Measurements from ENCODE around the gene TEPSIN. TPM values are rescaled to one million over a fixed set of nuclear protein-coding genes. Genes with fewer than 3 reads are reported as not detected.
A peak's percentile ranks its signal among the peaks of the same experiment; 100 is the strongest.
"Not testable (repeated sequence)": the region's sequence is repeated elsewhere in the genome, so short reads cannot be mapped to it uniquely, and the experiment has no call there.

The TEPSIN gene
- total RNA-seq, 2 experiments from 2014 or later, result 71.1 to 78.8 TPM

DNA sequence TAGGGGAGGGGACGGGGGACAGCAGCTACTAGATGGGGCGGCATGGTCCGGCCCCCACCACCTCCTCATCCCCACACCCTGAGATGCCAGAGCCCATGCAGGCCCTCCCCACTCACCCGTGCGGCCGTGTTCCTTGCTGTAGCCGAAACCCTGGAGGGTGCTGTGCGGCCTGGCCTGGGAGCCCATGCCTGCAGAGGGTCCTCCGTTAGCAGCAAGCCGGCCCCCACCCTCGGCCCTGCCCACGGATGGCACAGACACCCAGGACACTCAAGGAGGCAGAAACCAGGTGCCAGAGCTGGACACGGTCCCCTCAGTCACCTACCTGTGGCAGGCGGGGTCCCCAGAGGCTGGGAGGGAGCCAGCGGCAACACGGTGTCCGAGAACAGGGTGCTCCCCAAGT lies 5.5 kb downstream of the TEPSIN start:
- no peak for DNase-seq
- Mint-ChIP-seq H3K27ac (no peak overlapping the region), H3K9me3 (no peaks in the 10 kb centered on the region), H3K4me3 (no peak overlapping the region), H3K36me3 (peaks cover 12% of the 10 kb centered on the region), H3K27me3 (no peaks in the 10 kb centered on the region), H3K4me1 (peaks cover 15% of the 10 kb centered on the region)
- no peak for ATAC-seq (ENCODE audit: low read depth)
- POLR2A ChIA-PET, result no interaction called here

DNA sequence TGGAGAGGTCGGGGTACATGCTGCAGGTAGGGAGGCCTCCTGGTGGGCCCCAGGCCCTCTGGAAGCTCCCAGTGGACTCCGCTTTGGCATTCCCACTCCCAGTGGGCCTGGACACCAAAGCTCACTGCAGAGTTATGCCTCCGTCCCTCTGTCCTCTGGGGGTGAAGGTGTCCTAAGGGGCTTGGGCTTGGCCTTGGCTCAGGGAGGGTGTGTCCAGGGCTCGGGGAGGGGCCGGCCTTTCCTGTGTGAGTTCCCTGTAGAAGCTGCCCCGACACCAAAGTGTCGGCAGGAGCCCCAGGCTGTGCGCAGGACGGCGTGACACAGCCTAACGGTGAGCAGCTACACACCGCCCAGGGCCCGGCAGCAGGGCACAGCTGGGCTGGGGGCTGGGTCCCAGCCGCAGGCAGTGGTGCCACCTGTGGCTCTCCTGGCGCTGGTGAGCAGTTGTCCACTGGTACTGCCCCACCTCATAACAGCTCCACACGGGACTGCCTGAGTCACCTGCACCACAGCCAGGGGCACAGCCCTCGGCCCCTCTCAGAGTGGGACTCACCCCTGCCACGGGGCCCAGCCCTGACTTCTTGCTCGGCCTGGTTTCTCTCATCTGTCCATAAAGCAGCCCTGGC lies 6.1 kb downstream of the TEPSIN start:
- POLR2A ChIA-PET, result interaction anchor here (1.2 kb wide), 1 partner anchor 10 kb away, joined by 5 read pairs; the partner anchor contains the start of gene CEP131
- ATAC-seq (ENCODE audit: low read depth), result no peak
- no peak for DNase-seq
- Mint-ChIP-seq H3K4me1 (peaks cover 11% of the 10 kb centered on the region), H3K27ac (no peak overlapping the region), H3K4me3 (no peak overlapping the region), H3K27me3 (no peaks in the 10 kb centered on the region), H3K36me3 (peaks cover 14% of the 10 kb centered on the region), H3K9me3 (no peaks in the 10 kb centered on the region)

DNA sequence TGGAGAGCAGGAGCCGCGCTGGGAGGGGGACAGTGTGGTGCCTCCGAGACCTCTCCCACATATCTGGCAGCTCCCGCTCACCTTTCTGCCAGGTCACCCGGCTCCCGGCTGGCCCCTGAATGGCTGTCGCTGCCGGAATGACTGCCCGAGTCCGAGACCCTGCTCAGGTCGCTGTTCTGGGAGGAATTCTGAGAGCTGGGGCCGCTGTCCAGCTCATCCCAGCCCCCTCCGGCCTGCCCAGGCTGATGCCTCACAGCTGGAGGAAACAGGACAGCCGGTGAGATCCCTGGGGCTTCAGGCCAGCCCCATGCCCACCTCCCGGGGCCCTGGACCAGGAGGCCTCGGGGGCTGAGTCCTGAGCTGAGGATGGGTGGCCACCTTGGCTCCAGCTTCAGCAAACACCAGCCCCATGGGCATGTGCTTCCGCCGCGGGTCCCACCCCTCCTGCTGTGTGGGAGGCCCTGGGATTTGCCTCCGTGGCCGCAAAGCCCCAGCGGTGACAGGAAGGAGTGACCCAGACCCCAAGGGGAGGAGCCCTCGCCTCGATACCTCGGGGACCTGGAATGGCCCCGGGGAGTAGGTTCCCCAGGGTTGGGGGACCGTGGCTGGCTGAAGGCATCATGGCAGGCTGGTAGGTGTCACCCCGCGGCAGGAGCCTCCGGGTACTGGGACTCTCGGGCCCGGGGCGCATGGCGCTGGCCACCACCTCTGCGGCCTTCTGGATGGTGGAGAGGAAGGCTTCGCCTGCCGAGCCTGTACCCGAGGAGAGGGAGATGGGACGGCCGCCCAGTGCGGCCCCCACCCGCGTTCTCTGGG lies 6.9 kb downstream of the TEPSIN start:
- Mint-ChIP-seq H3K27ac (no peak overlapping the region), H3K4me1 (peaks cover 7% of the 10 kb centered on the region), H3K36me3 (peaks cover 17% of the 10 kb centered on the region), H3K4me3 (no peak overlapping the region), H3K9me3 (no peaks in the 10 kb centered on the region), H3K27me3 (no peaks in the 10 kb centered on the region)
- no peak for ATAC-seq (ENCODE audit: low read depth)
- POLR2A ChIA-PET, result interaction anchor here (0.5 to 1.2 kb wide), 2 partner anchors 9 to 286 kb away, joined by 3 to 5 read pairs; partner anchors contain the start of gene CEP131
- no peak for DNase-seq

DNA sequence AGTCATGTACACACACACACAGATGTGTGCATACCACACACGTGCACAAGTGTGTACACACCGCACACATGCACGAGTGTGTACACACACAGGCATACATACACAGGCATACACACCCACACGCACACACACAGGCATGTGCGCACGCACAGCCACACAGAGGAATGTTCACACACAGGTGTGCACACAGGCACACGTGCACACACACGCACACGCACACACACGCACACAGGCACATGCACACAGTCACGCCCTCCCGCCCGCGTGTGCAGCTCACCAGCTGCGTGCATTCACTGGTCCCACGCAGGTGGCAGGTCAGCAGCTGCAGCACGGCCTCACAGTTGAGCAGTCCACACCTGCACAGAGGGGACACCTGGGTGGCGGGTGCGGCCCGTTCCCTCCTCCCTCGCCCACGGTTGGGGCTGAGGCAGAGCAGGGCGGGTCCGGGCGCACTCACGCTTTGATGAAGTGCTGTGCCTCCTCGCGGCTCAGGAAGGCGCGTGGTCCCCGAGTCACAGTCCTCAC lies 7.7 kb downstream of the TEPSIN start:
- ATAC-seq (ENCODE audit: low read depth) (no peak), DNase-seq (no peak)
- Mint-ChIP-seq H3K27ac (no peak overlapping the region), H3K36me3 (peaks cover 17% of the 10 kb centered on the region), H3K27me3 (no peaks in the 10 kb centered on the region), H3K9me3 (no peaks in the 10 kb centered on the region), H3K4me1 (peaks cover 7% of the 10 kb centered on the region), H3K4me3 (no peak overlapping the region)
- POLR2A ChIA-PET, result interaction anchor here (0.5 kb wide), 1 partner anchor 287 kb away, joined by 3 read pairs; no protein-coding TSS in a partner anchor

DNA sequence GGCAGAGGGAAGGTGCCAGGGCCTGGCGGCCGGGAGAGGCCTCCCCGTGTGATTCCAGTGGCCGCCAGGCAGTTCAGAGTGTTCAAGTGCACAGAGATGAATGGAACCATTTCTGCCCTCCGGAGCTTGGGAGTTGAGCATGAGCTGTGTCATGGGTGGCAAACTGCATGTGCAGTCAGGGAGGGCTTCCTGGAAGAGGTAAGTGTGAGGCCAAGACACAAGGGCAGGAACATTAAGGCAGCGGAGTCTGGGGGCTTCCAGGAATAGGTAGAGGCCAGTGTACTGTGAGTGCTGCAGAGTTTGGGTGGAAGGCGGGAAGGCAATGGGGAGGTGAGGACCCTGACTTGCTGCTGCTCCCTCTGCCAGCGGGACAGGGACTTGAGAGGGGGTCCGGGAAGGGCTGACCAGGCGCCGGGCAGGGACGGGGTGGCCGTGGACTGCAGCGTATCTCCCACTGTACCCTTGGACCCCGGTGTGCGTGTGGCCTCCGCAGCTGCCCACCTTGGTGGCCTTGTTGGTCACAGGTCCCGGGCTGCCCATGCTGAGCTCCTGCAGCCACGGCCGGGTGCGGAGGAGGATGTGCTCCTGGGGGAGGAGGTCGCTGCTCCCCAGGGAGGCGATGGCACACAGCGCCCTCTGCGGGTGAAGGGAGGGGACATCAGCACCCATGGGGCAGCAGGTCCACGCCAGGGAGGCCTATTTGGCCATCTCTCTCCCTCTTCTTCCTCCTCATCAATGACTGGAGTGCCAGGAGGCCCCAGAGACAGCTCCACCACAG lies 8.6 kb downstream of the TEPSIN start:
- Mint-ChIP-seq H3K4me1 (peaks cover 7% of the 10 kb centered on the region), H3K4me3 (no peak overlapping the region), H3K9me3 (no peaks in the 10 kb centered on the region), H3K27ac (no peak overlapping the region), H3K27me3 (no peaks in the 10 kb centered on the region), H3K36me3 (peaks cover 17% of the 10 kb centered on the region)
- DNase-seq, result no peak
- POLR2A ChIA-PET, result no interaction called here
- ATAC-seq (ENCODE audit: low read depth), result no peak

DNA sequence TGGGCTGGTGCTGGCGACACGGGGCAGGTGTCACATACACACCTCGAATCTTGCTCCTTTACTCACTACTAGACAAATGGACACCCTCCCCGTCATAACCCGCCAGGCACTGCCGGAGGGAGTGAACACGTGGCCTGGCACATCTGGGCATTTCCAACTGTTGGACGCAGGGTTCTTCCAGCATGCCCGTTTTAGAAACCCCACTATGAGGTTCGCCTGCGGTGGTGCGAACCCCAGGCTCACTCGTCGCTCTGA lies 9.3 kb downstream of the TEPSIN start:
- no peak for DNase-seq
- peaks cover 17% of the 10 kb centered on the region for H3K36me3 Mint-ChIP-seq
- no peaks in the 10 kb centered on the region for H3K27me3 Mint-ChIP-seq
- H3K4me3 Mint-ChIP-seq, result no peak overlapping the region
- H3K9me3 Mint-ChIP-seq, result no peaks in the 10 kb centered on the region
- POLR2A ChIA-PET, result no interaction called here
- no peak for ATAC-seq (ENCODE audit: low read depth)
- peak overlapping the region; percentile 66 for H3K27ac Mint-ChIP-seq
- peaks cover 6% of the 10 kb centered on the region for H3K4me1 Mint-ChIP-seq

DNA sequence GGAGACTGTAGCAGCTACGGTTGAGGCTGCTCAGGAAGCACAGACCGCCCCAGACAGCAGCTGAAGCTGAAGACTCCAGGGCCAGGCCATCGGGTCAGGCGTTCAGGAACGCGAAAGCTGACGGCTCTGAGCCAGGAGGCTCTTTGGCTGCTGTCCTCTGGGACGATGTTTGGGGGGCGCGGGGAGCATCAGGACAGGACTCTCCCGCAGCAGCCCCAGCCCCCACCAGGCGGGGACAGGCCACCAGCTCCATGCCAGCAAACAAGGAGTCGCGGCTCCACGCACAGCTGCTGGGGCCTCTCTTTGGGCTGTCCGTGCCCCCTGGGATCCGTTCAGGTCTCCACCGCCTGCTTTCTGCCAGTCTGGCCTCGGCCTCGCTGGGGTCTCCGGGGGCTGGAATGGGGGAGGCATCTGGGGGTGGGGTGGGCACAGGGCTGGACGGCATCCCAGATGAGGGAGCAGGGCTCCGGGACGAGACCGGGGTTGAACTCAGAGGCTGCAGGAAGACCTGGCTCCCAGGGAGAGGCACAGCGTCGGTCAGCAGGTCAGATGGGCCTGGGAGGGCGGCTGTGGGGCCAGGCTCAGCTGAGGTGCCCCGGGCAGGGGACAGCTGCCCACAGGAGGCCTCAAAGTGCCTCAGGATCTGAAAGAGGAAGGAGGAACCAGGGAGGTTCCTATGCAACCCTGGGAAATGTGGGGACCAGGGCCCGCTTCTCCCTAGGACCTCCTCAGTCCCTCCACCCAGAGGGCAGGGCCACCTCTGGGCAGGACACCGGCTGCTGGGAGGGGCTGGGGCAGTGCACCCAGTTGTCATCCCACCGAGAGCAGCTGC lies 9.8 kb downstream of the TEPSIN start:
- DNase-seq (no peak), ATAC-seq (ENCODE audit: low read depth) (no peak)
- no peaks in the 10 kb centered on the region for H3K27me3 Mint-ChIP-seq
- H3K36me3 Mint-ChIP-seq, result peaks cover 17% of the 10 kb centered on the region
- peaks cover 6% of the 10 kb centered on the region for H3K4me1 Mint-ChIP-seq
- no peak overlapping the region for H3K27ac Mint-ChIP-seq
- POLR2A ChIA-PET, result no interaction called here
- H3K4me3 Mint-ChIP-seq, result no peak overlapping the region
- H3K9me3 Mint-ChIP-seq, result no peaks in the 10 kb centered on the region

DNA sequence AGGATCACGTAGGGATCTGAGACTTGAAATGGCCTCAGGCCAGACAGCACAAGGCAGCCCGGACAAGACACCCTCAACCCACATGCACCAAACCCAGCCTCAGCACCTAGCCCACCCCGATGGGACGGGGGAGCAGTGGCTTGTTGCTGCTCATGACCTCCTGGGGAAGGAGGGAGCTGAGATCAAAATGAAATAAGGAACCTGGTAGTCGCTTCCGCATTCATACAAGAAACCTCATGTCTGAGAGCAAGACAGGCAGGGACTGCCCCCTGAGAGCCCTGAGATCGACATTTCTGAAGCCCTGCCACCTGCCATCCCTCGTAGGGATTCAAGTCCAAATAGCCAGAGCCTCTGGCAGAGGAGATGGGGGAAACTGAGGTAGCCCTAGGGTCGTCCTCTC lies 10.4 kb downstream of the TEPSIN start:
- H3K36me3 Mint-ChIP-seq, result peaks cover 17% of the 10 kb centered on the region
- peaks cover 11% of the 10 kb centered on the region for H3K4me1 Mint-ChIP-seq
- H3K27ac Mint-ChIP-seq, result no peak overlapping the region
- POLR2A ChIA-PET, result no interaction called here
- no peak overlapping the region for H3K4me3 Mint-ChIP-seq
- H3K9me3 Mint-ChIP-seq, result no peaks in the 10 kb centered on the region
- no peak for ATAC-seq (ENCODE audit: low read depth)
- H3K27me3 Mint-ChIP-seq, result peaks cover 3% of the 10 kb centered on the region
- DNase-seq, result no peak

DNA sequence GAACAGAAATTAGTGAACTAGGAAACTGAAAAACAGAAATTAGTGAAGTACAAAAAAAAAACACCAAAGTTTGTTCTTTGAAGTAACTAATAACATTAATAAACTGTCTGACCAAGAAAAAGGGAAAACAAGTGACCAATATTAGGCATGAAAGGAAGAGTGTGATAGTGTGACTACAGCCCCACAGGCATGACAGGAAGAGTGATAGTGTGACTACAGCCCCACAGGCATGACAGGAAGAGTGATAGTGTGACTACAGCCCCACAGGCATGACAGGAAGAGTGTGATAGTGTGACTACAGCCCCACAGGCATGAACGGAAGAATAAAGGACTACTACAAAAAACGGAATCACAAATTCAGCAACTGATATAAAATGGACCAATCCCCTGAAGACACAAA lies 11.2 kb downstream of the TEPSIN start:
- H3K27me3 Mint-ChIP-seq; ATAC-seq (ENCODE audit: low read depth); DNase-seq; H3K27ac Mint-ChIP-seq; POLR2A ChIA-PET; H3K4me3 Mint-ChIP-seq; H3K9me3 Mint-ChIP-seq: not testable (repeated sequence)
- Mint-ChIP-seq H3K36me3 (peaks cover 17% of the 10 kb centered on the region), H3K4me1 (peaks cover 11% of the 10 kb centered on the region)

DNA sequence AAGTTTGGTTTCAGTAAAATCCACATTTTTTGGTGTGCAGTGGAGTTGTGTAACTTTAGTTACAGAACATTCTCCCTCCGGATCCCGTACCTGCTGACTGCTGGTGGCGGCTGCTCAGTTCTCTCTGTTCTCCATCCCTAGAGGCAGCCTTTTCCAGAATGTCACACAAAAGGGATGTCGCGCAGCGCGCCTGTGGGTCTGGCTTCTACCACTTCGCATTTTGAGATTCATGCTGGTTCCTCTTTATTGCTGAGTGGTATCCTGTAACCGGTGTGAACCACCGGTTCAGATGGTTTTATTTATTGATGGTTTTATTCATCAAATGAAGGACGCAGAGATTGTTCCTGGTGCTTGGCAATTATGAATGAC lies 15.1 kb downstream of the TEPSIN start:
- H3K36me3 Mint-ChIP-seq, result peaks cover 5% of the 10 kb centered on the region
- H3K27ac Mint-ChIP-seq, result peak overlapping the region; percentile 50
- peaks cover 15% of the 10 kb centered on the region for H3K4me1 Mint-ChIP-seq
- H3K27me3 Mint-ChIP-seq, result peaks cover 3% of the 10 kb centered on the region
- H3K4me3 Mint-ChIP-seq, result peak overlapping the region; percentile 66
- DNase-seq, result no peak
- POLR2A ChIA-PET, result interaction anchor here (0.8 kb wide), 1 partner anchor 769 kb away, joined by 4 read pairs; no protein-coding TSS in a partner anchor
- no peak for ATAC-seq (ENCODE audit: low read depth)
- no peaks in the 10 kb centered on the region for H3K9me3 Mint-ChIP-seq

DNA sequence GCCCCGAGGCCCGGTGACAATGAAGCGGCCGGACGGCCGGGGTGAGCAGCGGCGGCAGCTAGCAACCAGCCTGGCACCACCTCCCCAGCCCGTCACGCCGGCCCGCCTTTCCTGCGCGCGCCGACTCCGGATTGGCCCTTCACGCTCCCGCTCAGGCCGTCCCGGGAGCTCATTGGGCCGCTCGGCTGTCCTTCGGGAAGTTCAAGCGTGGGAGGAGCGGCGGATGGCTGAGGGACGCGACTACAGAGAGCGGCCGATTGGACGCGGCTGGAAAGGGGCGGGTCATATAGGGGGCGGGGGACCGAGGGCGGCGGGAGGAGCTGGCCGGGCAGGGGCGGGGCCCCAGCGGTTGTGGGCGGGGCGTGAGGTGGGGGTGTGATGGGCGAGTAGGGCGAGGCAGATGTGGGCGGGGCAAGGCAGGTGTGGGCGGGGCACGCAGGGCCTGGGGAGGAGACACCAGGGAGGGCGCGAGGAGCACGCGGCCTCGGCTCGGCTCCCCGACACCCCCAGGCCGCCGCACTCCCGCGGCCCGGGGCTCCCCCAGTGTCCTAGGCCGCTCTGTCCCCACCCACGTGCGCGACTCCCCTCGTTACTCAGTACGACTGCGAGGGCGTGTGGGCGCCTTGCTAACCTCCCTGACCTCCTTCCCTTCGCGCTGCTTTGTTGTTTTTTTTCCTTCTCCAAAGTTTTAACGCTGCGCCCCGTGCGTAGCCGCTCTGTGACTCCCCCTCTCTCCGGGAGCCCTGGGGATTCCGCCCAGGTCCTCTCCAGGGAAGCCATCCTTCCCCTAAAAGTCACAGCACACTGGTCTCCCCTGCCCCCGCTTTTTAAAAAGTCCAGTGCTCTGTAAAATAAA lies 15.7 kb downstream of the TEPSIN start, which contains the start of gene CEP131:
CEP131 (minus strand) TSS at position 60 of the 856 bp plus-strand sequence. CDS start 2,909 bp downstream, outside the sequence.
- Mint-ChIP-seq H3K27me3 (peaks cover 3% of the 10 kb centered on the region), H3K4me1 (peaks cover 15% of the 10 kb centered on the region)
- POLR2A ChIA-PET, result interaction anchor here (0.5 to 1.3 kb wide), 11 partner anchors 9 to 768 kb away, joined by 3 to 26 read pairs (median 4); partner anchors contain the start of genes ACTG1, BAIAP2, NDUFAF8 and TEPSIN

DNA sequence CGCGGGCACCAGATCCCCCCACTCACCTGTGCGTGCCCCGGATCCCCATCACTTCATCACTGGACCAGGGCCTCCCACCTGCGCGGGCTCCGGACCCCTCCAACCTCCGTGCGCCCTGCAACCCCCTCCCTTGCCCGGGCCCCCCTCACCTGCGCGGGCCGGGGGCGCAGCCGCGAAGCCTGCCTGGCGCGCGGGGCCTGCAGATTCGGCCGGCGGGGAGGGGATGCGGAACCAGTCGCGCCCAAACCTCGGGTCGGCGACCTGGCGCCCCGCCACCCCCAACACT lies 16.3 kb downstream of the TEPSIN start:
- Mint-ChIP-seq H3K27me3 (peaks cover 3% of the 10 kb centered on the region), H3K9me3 (no peaks in the 10 kb centered on the region), H3K4me1 (peaks cover 12% of the 10 kb centered on the region), H3K36me3 (peaks cover 1% of the 10 kb centered on the region), H3K27ac (no peak overlapping the region), H3K4me3 (peak overlapping the region; percentile 75)
- no peak for DNase-seq
- ATAC-seq (ENCODE audit: low read depth), result no peak
- POLR2A ChIA-PET, result interaction anchor here (0.8 to 1.3 kb wide), 8 partner anchors 10 to 290 kb away, joined by 3 to 26 read pairs (median 4); partner anchors contain the start of genes ACTG1, BAIAP2, NDUFAF8 and TEPSIN

More for the DNA sequence above, 15.7 kb downstream of the TEPSIN start, which contains the start of gene CEP131:
- Mint-ChIP-seq H3K9me3 (no peaks in the 10 kb centered on the region), H3K4me3 (peak within 1 kb of the TSS; percentile 75), H3K36me3 (peaks cover 5% of the 10 kb centered on the region), H3K27ac (peak within 1 kb of the TSS; percentile 50)
- ATAC-seq (ENCODE audit: low read depth), result peak; percentile 100
- DNase-seq, result peak; percentile 100

All from activated naive CD8-positive, alpha-beta T cell treated with anti-CD3 and anti-CD28 coated beads, Interleukin-2, amount 10 ng/mL, durations not matched to agents 7 days and 5 days (primary cell).